CD14-positive monocyte (primary cell): ENCODE results near the gene ZBTB7C. TPM values are rescaled to one million over a fixed set of nuclear protein-coding genes. Genes with fewer than 3 reads are reported as not detected.

ENCODE experiments used
- DNase-seq, 3 donors: peaks; one replicate each; pipeline ENCODE4 v3.0.0-alpha.2; 2011 to 2022
- H2AFZ ChIP-seq: 2 replicates; pipeline ENCODE4 v1.6.0; 2012; ENCODE audit warnings: mild to moderate bottlenecking, low read depth, low read length, inconsistent platforms; ENCODE audit not compliant: insufficient read depth, poor library complexity, severe bottlenecking
- H3K27ac ChIP-seq, 2 donors: 1 replicate in 1 of 2; 2 replicates in 1 of 2; pipeline ENCODE4 v1.5.1; 2012 to 2013; ENCODE audit warnings: low read length in 2 of 2, control low read depth in 1 of 2, inconsistent platforms in 1 of 2, low read depth in 1 of 2, mild to moderate bottlenecking in 1 of 2
- H3K27me3 ChIP-seq, 2 donors: one replicate each; pipeline versions ENCODE4 v1.6.0 to v1.6.1; 2011 to 2013; ENCODE audit warnings: low read length in 2 of 2; ENCODE audit not compliant: control insufficient read depth in 2 of 2, insufficient read depth in 2 of 2
- H3K36me3 ChIP-seq, 2 donors: replicated peaks in 1 of 2; 1 replicate in 1 of 2; 2 replicates in 1 of 2; pipeline versions ENCODE4 v1.5.1 to v1.6.1; 2012 to 2013; ENCODE audit warnings: low read length in 2 of 2, control low read depth in 1 of 2, inconsistent platforms in 1 of 2, mild to moderate bottlenecking in 1 of 2; ENCODE audit not compliant: insufficient read depth in 2 of 2, control insufficient read depth in 1 of 2
- H3K4me1 ChIP-seq, 2 donors: 1 replicate in 1 of 2; 2 replicates in 1 of 2; pipeline versions ENCODE4 v1.5.1 to v1.6.1; 2012 to 2013; ENCODE audit warnings: low read length in 2 of 2, control low read depth in 1 of 2, inconsistent platforms in 1 of 2, mild to moderate bottlenecking in 1 of 2, moderate library complexity in 1 of 2; ENCODE audit not compliant: insufficient read depth in 2 of 2, control insufficient read depth in 1 of 2
- H3K4me2 ChIP-seq: replicated peaks from 2 replicates; pipeline ENCODE3; 2012; ENCODE audit warnings: low read length, moderate library complexity, mild to moderate bottlenecking; ENCODE audit not compliant: poor library complexity, severe bottlenecking; ENCODE audit errors: extremely low read depth
- H3K4me3 ChIP-seq, 3 experiments: fragments of 200-600 bp in 1 of 3; sonication (generic) in 1 of 3; replicated peaks in 1 of 3; 1 replicate in 2 of 3; 2 replicates in 1 of 3; pipeline ENCODE4 v1.5.1; 2011 to 2013; ENCODE audit warnings: low read length in 3 of 3, mild to moderate bottlenecking in 3 of 3, control low read depth in 2 of 3, low read depth in 2 of 3, inconsistent platforms in 1 of 3, moderate library complexity in 1 of 3
- H3K79me2 ChIP-seq: 2 replicates; pipeline ENCODE4 v1.6.0; 2012; ENCODE audit warnings: mild to moderate bottlenecking, control low read depth, inconsistent platforms, low read length, moderate library complexity; ENCODE audit not compliant: insufficient read depth
- H3K9ac ChIP-seq: 2 replicates; pipeline ENCODE4 v1.6.0; 2017; ENCODE audit warnings: low read length, mild to moderate bottlenecking; ENCODE audit not compliant: insufficient read depth, poor library complexity, severe bottlenecking
- H3K9me3 ChIP-seq, 2 donors: replicated peaks in 1 of 2; 1 replicate in 1 of 2; 2 replicates in 1 of 2; pipeline versions ENCODE4 v1.5.1 to v1.6.1; 2012 to 2013; ENCODE audit warnings: low read length in 2 of 2, control low read depth in 1 of 2; ENCODE audit not compliant: control insufficient read depth in 1 of 2, insufficient read depth in 1 of 2
- H4K20me1 ChIP-seq: 2 replicates; pipeline ENCODE4 v1.6.0; 2012; ENCODE audit warnings: mild to moderate bottlenecking, low read length, control low read depth, moderate library complexity; ENCODE audit not compliant: insufficient read depth
- H3K27ac Mint-ChIP-seq, 7 donors: one replicate each; pipeline ENCODE4 v1.8.0; 2020; ENCODE audit warnings: mild to moderate bottlenecking in 7 of 7, mixed read lengths in 7 of 7, moderate library complexity in 6 of 7, inconsistent platforms in 2 of 7
- H3K27me3 Mint-ChIP-seq, 3 donors: one replicate each; pipeline ENCODE4 v1.8.0; 2021 to 2022; ENCODE audit warnings: low read depth in 3 of 3, mild to moderate bottlenecking in 3 of 3, mixed read lengths in 3 of 3, moderate library complexity in 3 of 3, inconsistent platforms in 1 of 3
- H3K36me3 Mint-ChIP-seq, 2 donors: one replicate each; pipeline ENCODE4 v1.8.0; 2020; ENCODE audit warnings: mixed read lengths in 2 of 2, inconsistent platforms in 1 of 2, mild to moderate bottlenecking in 1 of 2
- H3K4me1 Mint-ChIP-seq: one replicate; pipeline ENCODE4 v1.8.0; 2020; ENCODE audit warnings: mild to moderate bottlenecking, mixed read lengths
- H3K4me3 Mint-ChIP-seq, 2 donors: one replicate each; pipeline ENCODE4 v1.8.0; 2020; ENCODE audit warnings: mild to moderate bottlenecking in 2 of 2, mixed read lengths in 2 of 2, moderate library complexity in 1 of 2
- H3K9me3 Mint-ChIP-seq, 7 donors: one replicate each; pipeline ENCODE4 v1.8.0; 2020 to 2022; ENCODE audit warnings: mixed read lengths in 7 of 7, mild to moderate bottlenecking in 6 of 7, moderate library complexity in 6 of 7, inconsistent platforms in 2 of 7
- CTCF ChIP-seq: fragments of 200-600 bp; IDR thresholded peaks from one replicate; pipeline ENCODE4 v1.8.0; 2022; ENCODE audit warnings: antibody characterized with exemption, mild to moderate bottlenecking
- WGBS: methylation state at CpG from one replicate; pipeline ENCODE4 v1.1.5; 2013; ENCODE audit warnings: missing lambda C conversion rate; ENCODE audit not compliant: insufficient coverage; 5-methylcytosine and 5-hydroxymethylcytosine counted together
- intact Hi-C, 2 donors: fragments of 100-400 bp; cut with micrococcal nuclease; formaldehyde crosslinking; loops; one replicate each; pipeline versions ENCODE4 v1.15.0 to v1.15.1; 2023
- polyA plus RNA-seq, 3 donors: library from polyadenylated mRNA; depleted of rRNA in 1 of 3; unstranded in 2 of 3; stranded (reverse) in 1 of 3; fragments of 300-500 nt in 2 of 3; fragments of >200 nt in 1 of 3; fragmentation: Illumina TruSeq in 2 of 3; gene quantifications; 1 replicate in 2 of 3; 2 replicates in 1 of 3; pipeline ENCODE4 v1.2.3, GENCODE V29; 2012 to 2021

ZBTB7C gene
- polyA plus RNA-seq, 3 donors = 0.03 to 0.09 TPM; not detected in 1

- H3K4me2 ChIP-seq = no peak overlapping the region
- TF ChIP-seq CTCF = no peak
Measured at GRCh38 chr18:48238636-48239035, 170.5 kb downstream of the ZBTB7C start.

GRCh38 chr18:48238206-48238605, 171.0 kb downstream of the ZBTB7C start:
- no peak for TF ChIP-seq CTCF
- no peaks in the 10 kb centered on the region for H3K4me1 Mint-ChIP-seq
- no peak overlapping the region for H3K27ac Mint-ChIP-seq
- Histone ChIP-seq H3K4me2 (no peak overlapping the region), H3K36me3 (no peaks in the 10 kb centered on the region), H3K27ac (no peak overlapping the region), H3K9ac (no peak overlapping the region), H3K4me1 (no peaks in the 10 kb centered on the region), H4K20me1 (no peaks in the 10 kb centered on the region), H3K4me3 (no peak overlapping the region), H3K79me2 (no peaks in the 10 kb centered on the region), H3K27me3 (peaks cover 13 to 18% of the 10 kb centered on the region in 2 donors), H2AFZ (no peak overlapping the region), H3K9me3 (no peaks in the 10 kb centered on the region)
- 71% methylated on average over 1 of the region's 3 CpGs for WGBS
- DNase-seq = no peak
- peaks cover 16 to 39% (median 21%) of the 10 kb centered on the region in 3 donors for H3K27me3 Mint-ChIP-seq
- no peak overlapping the region for H3K4me3 Mint-ChIP-seq
- no peaks in the 10 kb centered on the region for H3K36me3 Mint-ChIP-seq
- peaks cover 0 to 20% (median 6%) of the 10 kb centered on the region in 7 donors for H3K9me3 Mint-ChIP-seq
- intact Hi-C loops = loop anchor here in 1 of 2 donors (10.0 kb wide), 1 partner anchor 207 kb away; no protein-coding TSS in a partner anchor

More at GRCh38 chr18:48238636-48239035, 170.5 kb downstream of the ZBTB7C start:
- no peaks in the 10 kb centered on the region for H3K9me3 ChIP-seq
- Mint-ChIP-seq H3K27ac (no peak overlapping the region), H3K4me3 (no peak overlapping the region), H3K27me3 (peaks cover 16 to 40% (median 21%) of the 10 kb centered on the region in 3 donors), H3K9me3 (peaks cover 0 to 20% (median 6%) of the 10 kb centered on the region in 7 donors), H3K36me3 (no peaks in the 10 kb centered on the region), H3K4me1 (no peaks in the 10 kb centered on the region)
- H3K27me3 ChIP-seq = peaks cover 13 to 18% of the 10 kb centered on the region in 2 donors
- H2AFZ ChIP-seq = no peak overlapping the region
- H3K36me3 ChIP-seq = no peaks in the 10 kb centered on the region
- no peak overlapping the region for H3K27ac ChIP-seq
- WGBS = 44% methylated on average over 2 of the region's 3 CpGs
- DNase-seq = no peak
- intact Hi-C loops = loop anchor here in 1 of 2 donors (10.0 kb wide), 1 partner anchor 206 kb away; no protein-coding TSS in a partner anchor
- H4K20me1 ChIP-seq = no peaks in the 10 kb centered on the region
- H3K9ac ChIP-seq = no peak overlapping the region
- H3K79me2 ChIP-seq = no peaks in the 10 kb centered on the region
- no peaks in the 10 kb centered on the region for H3K4me1 ChIP-seq
- H3K4me3 ChIP-seq = no peak overlapping the region
